Thoracic aorta (tissue), 2 donors: ENCODE data around the gene SYNE2. TPM values are rescaled to one million over a fixed set of nuclear protein-coding genes. Genes with fewer than 3 reads are reported as not detected.

Source experiments
- ATAC-seq: fragments of 150-250 bp; one replicate; pipeline ENCODE4 v1.8.0; 2017; ENCODE audit warnings: low read depth; ENCODE audit not compliant: insufficient number of reproducible peaks, low FRiP score
- DNase-seq: peaks from one replicate; pipeline ENCODE4 v3.0.0-alpha.2; 2020; ENCODE audit warnings: low spot score
- H3K27ac ChIP-seq, 2 donors: fragments of 200-600 bp; sonication (generic); 1 replicate in 1 of 2; 2 replicates in 1 of 2; pipeline ENCODE4 v1.5.1; 2016; ENCODE audit warnings: mild to moderate bottlenecking in 2 of 2, moderate library complexity in 2 of 2
- H3K27me3 ChIP-seq: fragments of 200-600 bp; sonication (generic); replicated peaks from 2 replicates; pipeline ENCODE4 v1.6.0; 2016; ENCODE audit warnings: mild to moderate bottlenecking; ENCODE audit not compliant: insufficient read depth
- H3K36me3 ChIP-seq: fragments of 200-600 bp; sonication (generic); one replicate; pipeline ENCODE4 v1.5.1; 2016
- H3K4me1 ChIP-seq, 2 donors: fragments of 200-600 bp; sonication (generic); 1 replicate in 1 of 2; 2 replicates in 1 of 2; pipeline versions ENCODE4 v1.5.1 to v1.6.0; 2016; ENCODE audit warnings: low read depth in 2 of 2, mild to moderate bottlenecking in 1 of 2; ENCODE audit not compliant: control insufficient read depth in 1 of 2
- H3K4me3 ChIP-seq: fragments of 200-600 bp; sonication (generic); 2 replicates; pipeline ENCODE4 v1.5.1; 2016; ENCODE audit warnings: mild to moderate bottlenecking
- H3K9me3 ChIP-seq: fragments of 200-600 bp; sonication (generic); 2 replicates; pipeline ENCODE4 v1.5.1; 2016
- total RNA-seq, 2 donors: library from RNA; depleted of rRNA; stranded (reverse); fragments of >200 nt; gene quantifications; one replicate each; pipeline versions ENCODE4 v1.1.0 to v1.2.3, GENCODE V29; 2016
- TF ChIP-seq, protein P1 (sequence below): fragments of 200-600 bp; sonication (generic); IDR thresholded peaks from one replicate; pipeline ENCODE4 v1.5.1; 2019; ENCODE audit warnings: antibody characterized with exemption

The SYNE2 gene
- total RNA-seq, 2 donors from 2014 or later, result 125 to 256 TPM

DNA sequence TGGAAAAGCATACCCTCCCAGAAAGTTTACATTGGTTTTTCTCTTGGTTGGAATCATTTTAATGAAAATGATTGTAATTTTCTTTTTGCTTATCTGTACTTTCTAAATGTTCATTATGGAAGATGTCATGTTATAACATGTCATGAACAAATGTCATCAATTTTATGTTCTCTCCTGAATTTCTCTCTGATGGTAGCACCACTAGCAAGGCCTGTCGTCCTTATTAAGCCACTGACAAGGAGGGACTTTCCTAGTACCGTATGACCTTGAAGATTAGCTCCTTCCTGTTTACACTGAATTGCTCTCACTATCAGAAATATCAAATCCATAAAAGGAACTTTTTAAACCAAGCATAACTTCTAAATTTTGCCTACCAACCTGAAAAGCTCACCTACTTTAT is 342.4 kb downstream of the SYNE2 start:
- ATAC-seq (no peak), DNase-seq (no peak)
- TF ChIP-seq, protein P1, sequence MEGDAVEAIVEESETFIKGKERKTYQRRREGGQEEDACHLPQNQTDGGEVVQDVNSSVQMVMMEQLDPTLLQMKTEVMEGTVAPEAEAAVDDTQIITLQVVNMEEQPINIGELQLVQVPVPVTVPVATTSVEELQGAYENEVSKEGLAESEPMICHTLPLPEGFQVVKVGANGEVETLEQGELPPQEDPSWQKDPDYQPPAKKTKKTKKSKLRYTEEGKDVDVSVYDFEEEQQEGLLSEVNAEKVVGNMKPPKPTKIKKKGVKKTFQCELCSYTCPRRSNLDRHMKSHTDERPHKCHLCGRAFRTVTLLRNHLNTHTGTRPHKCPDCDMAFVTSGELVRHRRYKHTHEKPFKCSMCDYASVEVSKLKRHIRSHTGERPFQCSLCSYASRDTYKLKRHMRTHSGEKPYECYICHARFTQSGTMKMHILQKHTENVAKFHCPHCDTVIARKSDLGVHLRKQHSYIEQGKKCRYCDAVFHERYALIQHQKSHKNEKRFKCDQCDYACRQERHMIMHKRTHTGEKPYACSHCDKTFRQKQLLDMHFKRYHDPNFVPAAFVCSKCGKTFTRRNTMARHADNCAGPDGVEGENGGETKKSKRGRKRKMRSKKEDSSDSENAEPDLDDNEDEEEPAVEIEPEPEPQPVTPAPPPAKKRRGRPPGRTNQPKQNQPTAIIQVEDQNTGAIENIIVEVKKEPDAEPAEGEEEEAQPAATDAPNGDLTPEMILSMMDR, result no peak
- H3K4me3 ChIP-seq, result no peak overlapping the region
- no peaks in the 10 kb centered on the region for H3K27me3 ChIP-seq
- H3K36me3 ChIP-seq, result peaks cover 6% of the 10 kb centered on the region
- H3K9me3 ChIP-seq, result no peaks in the 10 kb centered on the region
- H3K27ac ChIP-seq, result no peak overlapping the region
- H3K4me1 ChIP-seq, result peaks cover 5 to 8% of the 10 kb centered on the region in 2 donors

DNA sequence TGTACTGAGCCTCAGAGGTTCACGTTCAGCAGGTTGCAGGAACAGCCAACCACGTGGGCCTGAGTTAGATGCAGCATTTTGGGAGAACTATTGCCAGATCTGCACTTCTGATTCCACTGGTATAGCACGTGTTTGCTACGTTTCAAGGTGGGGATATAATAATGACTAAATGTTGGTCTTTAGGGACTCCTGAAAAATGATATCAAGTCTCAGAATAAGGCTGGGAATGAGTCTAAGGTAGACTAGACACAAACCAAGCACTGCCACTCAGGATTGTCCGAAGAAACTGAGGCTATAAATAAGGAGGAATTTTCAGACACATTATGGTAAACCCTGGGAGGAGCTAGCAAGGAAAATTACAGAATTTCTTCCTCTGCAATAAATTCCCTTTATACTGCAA is 343.3 kb downstream of the SYNE2 start:
- no peak overlapping the region for H3K4me3 ChIP-seq
- ATAC-seq, result no peak
- no peak for DNase-seq
- no peaks in the 10 kb centered on the region for H3K9me3 ChIP-seq
- H3K36me3 ChIP-seq, result no peaks in the 10 kb centered on the region
- no peaks in the 10 kb centered on the region for H3K27me3 ChIP-seq
- H3K4me1 ChIP-seq, result peaks cover 5 to 8% of the 10 kb centered on the region in 2 donors
- H3K27ac ChIP-seq, result no peak overlapping the region
- TF ChIP-seq, protein P1, result no peak

DNA sequence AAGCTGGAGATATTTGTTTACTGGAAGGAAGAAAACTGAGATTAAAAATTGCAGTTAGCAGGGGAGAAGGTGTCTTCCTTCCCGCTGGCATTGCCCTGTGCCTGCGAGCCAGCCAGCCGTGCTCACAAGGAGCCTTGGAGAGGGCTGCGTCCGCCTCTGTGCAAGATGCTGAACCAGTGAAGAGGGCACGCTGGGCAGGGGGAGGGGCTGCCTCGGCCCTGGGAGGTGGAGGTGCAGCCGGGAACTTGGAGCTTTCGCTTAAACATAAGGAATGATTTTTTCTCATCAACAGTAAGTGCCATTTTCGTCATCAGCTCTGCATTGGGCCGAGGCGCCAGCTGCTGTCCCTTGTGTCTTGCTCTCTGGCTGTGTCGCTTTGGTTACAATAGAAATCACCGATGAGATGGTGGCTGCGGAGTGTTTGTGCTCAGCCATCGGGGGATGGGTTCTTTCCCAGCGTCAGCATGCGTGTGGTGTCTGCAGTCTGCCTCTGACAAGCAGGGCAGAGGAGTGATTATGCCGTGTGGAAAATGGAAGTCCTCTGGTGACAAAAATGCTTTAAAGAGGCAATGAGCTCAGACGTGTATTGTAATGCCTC is 344.1 kb downstream of the SYNE2 start:
- ATAC-seq (no peak), DNase-seq (no peak)
- TF ChIP-seq, protein P1, result no peak
- peaks cover 5 to 8% of the 10 kb centered on the region in 2 donors for H3K4me1 ChIP-seq
- H3K27me3 ChIP-seq, result no peaks in the 10 kb centered on the region
- peak overlapping the region; percentile 62 for H3K4me3 ChIP-seq
- H3K36me3 ChIP-seq, result no peaks in the 10 kb centered on the region
- H3K9me3 ChIP-seq, result no peaks in the 10 kb centered on the region
- H3K27ac ChIP-seq, result peak overlapping the region in 1 of 2 donors; percentile 24

DNA sequence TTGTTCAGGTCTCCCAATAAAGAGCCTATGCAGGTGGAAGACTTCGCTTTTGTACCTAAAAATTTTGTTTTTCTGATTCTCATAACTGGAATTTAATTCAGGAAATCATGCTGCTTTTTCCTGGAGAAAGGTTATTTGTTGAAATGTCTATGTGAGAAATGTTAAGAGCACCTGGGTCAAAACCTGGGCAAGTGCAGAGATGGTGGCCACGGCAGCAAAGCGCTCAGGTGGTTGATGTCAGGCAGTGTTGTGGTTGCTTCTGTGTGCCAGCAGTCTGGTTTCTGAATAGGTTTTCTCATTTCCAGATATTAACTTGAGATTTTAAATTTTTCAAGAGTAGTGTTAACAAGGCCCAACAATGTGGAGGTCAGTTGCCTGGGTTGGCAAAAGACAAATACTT is 345.2 kb downstream of the SYNE2 start:
- H3K4me3 ChIP-seq, result no peak overlapping the region
- no peak overlapping the region for H3K27ac ChIP-seq
- ATAC-seq (no peak), DNase-seq (no peak)
- H3K4me1 ChIP-seq, result peaks cover 5 to 8% of the 10 kb centered on the region in 2 donors
- TF ChIP-seq, protein P1, result no peak
- no peaks in the 10 kb centered on the region for H3K36me3 ChIP-seq
- no peaks in the 10 kb centered on the region for H3K9me3 ChIP-seq
- no peaks in the 10 kb centered on the region for H3K27me3 ChIP-seq

DNA sequence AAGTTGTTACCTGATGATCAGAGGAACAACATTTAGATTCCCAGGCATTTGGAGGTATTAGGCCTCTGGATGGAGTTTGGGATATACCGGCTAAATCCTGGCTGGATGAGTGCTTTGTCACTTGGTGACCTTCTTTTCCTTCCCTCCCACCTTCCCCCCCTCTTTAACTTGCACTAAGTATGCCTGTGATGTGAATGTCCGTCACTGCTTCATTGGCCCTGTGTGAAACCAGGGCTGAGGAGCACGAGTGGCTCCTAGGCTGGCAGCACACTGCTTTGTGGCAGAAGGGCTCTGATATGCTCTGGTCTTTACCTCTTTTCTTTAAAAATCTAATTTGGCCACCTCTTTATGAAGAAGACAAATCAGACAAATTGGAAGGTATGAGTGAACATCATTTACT is 345.7 kb downstream of the SYNE2 start:
- Histone ChIP-seq H3K4me1 (peaks cover 5 to 8% of the 10 kb centered on the region in 2 donors), H3K36me3 (no peaks in the 10 kb centered on the region), H3K4me3 (no peak overlapping the region), H3K9me3 (no peaks in the 10 kb centered on the region), H3K27me3 (no peaks in the 10 kb centered on the region), H3K27ac (no peak overlapping the region)
- no peak for ATAC-seq
- no peak for DNase-seq
- TF ChIP-seq, protein P1, result no peak
